NCI-H1417 treated with DMSO at 0.1 percent for 48 hours (cell line): Measurements from ENCODE around the gene GAS7.
"Not testable (repeated sequence)": the region's sequence is repeated elsewhere in the genome, so short reads cannot be mapped to it uniquely, and the experiment has no call there.

Source experiments
- DNase-seq: peaks from one replicate; lab custom pipeline; 2025; lab: John Stamatoyannopoulos, UW

The GAS7 gene

GRCh38 chr17:10022416-10022815 is 176.0 kb downstream of the GAS7 start:
- no peak for DNase-seq

DNA sequence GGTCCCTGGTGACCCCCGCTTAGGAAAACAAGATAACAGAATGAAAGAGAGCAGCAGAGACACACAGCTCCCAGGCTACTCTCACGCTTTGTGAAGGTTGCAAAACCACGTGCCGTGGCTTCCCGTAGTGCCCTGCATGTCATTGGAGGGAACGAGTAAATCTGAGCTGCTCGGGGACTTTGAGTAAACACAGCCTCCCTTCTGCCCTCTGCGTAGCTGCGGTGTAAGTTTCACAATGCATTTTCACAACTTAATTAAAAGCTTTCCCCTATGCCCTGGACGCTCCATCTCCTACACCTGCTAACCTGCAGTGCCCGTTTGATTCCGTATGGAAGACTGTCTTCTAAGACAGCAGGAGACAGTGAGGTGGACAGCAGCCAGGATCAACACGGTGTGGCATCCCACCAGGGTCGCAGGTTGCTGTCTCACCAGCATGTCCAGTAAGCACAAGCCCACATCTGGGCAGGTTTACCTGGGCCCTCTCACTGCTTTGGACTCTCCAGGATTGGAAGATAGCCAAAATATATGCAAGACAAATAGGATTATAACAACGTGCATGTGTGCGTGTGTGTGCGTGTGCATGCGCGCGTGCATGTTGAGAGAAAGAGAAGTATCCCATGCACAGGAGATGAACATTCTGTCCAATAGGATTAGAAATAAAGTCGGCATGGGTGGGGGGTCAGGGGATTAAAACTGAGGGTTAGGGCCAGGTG is 177.0 kb downstream of the GAS7 start:
- DNase-seq = no peak

DNA sequence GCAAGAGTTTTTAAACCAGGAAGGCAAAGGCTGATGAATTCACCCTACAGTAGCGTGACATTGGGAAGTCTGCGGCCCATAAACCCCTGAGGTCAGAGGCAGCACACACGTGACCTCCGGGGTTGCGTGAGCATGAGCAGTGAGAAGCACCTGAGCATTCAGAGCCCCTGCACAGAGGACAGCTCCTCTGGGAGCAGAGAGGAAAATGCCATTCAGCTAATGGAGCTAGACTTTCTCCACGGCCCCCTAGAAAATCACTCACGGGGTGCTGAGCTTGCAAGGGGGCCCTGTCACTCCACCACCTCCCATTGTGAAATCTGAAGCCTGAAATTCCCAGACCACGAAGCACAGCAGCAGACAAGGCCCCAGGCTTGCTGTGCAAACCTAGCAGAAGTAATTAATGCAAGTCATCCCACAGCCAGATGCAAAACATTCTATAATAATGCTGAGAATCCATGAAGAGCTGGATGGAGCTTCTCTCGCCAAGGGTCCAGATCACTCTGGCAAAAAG is 178.4 kb downstream of the GAS7 start:
- no peak for DNase-seq

DNA sequence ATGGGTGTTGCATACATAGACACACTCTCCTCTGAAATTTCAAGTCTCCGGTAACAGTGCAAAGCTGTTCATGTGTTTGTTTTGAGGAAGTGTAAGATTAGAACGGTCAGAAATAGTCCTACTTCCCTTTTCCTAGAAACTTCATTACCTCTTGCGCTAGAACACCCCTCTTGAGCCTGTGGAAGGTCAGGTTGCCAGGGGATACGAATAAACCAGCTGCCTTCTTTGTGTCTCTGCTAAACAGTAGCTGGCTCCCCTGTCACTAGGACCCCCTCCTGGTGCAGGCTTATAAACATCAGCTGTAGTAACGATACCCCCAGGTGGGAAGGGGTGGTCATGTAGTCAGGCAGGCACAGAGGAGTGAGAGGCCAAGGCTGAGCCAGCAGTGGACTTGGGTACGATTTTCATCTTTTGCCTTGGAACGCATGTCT is 179.9 kb downstream of the GAS7 start:
- DNase-seq = no peak

DNA sequence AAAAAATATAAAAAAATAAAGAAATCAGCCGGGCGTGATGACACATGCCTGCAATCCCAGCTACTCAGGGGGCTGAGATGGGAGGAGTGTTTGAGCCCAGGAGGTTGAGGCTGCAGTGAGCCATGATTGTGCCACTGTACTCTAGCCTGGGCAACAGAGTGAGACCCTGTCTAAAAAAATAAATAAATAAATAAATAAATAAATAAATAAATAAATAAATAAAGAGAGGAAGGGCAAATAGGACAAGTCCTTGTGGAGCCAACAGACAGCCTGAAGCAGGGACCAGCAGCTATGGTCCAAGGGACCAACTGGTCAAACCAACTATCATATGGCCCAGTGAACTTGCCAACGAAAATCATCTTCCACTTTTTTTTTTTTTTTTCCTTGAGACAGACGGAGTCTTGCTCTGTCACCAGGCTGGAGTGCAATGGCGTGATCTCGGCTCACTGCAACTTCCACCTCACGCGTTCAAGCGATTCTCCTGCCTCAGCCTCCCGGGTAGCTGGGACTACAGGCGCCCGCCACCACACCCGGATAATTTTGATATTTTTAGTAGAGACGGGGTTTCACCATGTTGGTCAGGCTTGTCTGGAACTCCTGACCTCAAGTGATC is 181.3 kb downstream of the GAS7 start:
- DNase-seq = not testable (repeated sequence)

DNA sequence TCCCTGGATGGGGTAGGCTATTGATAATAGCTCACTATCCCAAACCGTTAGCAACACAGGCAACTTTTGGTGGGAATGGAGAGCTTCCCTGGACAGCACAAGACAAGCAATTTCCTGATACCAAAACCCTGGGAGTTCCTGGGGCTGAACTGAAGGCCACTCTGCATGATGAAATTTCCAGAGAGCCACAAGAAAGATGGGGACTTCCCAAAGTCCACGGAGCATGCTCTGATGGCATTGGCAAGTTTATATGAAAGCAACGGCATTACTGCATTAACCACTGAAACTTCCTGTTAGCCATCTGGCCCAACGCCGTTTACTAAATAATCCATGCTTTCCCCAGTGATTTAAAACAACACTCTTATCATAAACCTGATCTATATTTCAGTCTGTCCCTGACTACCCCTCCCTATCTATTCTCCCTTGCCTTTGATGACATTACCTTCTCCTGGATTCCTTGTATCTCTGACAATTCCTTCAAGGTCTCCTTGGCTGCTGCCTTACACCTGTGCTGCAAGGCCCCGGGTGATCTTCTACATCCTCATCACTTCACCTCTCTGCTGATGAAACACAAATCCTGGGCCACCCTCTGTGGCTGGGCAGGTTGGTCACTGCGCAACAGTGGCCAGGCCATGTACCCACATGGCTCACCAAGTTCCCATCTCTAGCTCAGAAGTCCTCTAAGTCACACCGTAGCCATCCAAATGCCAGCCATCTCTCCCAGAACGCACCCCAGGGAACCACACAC is 184.9 kb downstream of the GAS7 start:
- no peak for DNase-seq

DNA sequence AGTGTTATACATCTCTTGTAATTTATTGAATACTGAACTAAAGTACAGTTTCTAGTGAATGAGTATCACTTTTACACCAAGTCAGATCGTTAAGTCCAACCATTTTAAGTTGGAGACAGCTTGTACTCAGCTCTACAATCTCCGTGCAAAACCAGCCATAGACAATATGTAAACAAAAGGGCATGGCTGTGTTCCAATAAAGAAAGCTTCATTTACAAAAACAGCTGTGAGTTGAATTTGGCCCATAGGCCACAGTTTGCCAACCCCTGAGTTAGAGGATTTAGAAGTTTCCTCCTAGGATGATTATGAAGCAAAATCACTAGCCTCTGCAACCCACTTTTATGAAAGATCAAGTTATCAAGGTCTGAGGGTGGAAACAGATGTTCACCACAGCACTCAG is 187.7 kb downstream of the GAS7 start:
- DNase-seq = no peak

- no peak for DNase-seq
Measured at GRCh38 chr17:10003705-10004104, 194.7 kb downstream of the GAS7 start.

GRCh38 chr17:10002567-10003360 is 195.6 kb downstream of the GAS7 start:
- DNase-seq = not testable (repeated sequence)

GRCh38 chr17:10001306-10001873 is 197.0 kb downstream of the GAS7 start:
- no peak for DNase-seq

GRCh38 chr17:9999919-10000695 is 198.3 kb downstream of the GAS7 start:
- DNase-seq = no peak

- DNase-seq = no peak
Measured at GRCh38 chr17:9998060-9998459, 200.3 kb downstream of the GAS7 start.

DNA sequence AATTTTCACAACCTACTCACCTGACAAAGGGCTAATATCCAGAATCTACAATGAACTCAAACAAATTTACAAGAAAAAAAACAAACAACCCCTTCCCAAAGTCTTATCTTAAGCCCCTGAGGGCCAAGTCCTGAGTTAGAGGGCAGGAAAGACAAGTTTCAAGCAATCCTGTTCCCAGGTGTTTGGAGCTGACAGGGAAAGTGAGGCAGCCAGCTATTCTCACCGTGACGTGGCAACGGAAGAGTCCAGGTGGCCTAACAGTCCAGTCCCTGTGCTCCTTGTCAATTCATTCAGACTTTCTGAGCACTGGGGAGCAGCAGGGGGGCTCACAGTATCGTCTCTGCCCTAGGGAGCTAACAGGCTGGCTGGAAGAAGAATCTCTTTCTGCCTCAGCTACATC is 203.6 kb downstream of the GAS7 start:
- DNase-seq = no peak

GRCh38 chr17:9991796-9992195 is 206.6 kb downstream of the GAS7 start:
- no peak for DNase-seq

DNA sequence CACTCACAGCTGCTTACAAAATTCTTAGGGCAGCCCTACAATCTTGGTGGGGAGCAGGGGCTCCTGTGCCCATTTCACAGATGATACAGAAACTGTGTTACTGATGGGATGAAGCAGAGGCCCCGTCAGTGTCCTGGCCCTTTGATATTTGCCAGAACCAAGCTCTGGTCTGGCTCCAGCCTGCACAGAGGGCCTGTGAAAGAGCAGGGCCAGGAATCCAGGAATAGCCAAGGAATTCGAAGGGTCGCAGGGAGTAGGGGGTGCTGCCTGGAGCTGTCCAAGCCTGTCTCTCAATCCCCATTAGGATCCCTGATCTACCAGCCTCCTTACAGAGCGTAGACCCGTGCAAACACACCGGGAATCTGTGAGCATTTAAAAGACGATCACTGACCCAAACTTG is 207.1 kb downstream of the GAS7 start:
- no peak for DNase-seq

- DNase-seq = no peak
Measured at GRCh38 chr17:9987779-9988585, 210.4 kb downstream of the GAS7 start.

DNA sequence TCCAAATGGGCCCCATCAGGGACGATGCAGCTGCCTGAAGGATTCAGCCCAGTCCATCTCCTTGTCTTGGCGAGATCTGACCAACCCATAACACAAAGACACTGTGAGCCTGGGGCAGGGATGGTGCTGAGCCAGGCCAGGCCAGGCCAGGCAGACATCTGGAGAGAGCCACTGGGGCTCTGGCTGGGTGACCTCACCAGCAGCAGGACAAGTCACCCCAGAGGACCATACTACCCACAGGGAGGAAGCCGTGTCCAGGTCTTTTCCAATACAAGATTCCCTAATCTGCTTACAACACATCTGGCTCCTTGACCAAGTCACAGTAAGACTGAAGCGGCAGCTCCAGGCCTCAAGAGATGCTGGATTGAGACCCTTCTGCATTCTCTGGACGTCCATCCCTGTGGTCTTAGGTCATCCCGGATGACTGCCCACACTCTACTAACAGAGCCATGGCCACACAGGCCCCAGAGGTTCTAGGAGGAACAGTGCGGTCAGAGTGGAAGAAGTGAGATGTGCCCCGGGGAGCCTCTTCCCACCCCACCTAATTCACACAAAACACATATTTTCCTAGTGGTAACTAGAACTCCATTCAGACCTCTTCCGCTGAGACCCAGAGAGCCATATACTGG is 211.5 kb downstream of the GAS7 start:
- DNase-seq = no peak

GRCh38 chr17:9985646-9986045 is 212.8 kb downstream of the GAS7 start:
- no peak for DNase-seq

DNA sequence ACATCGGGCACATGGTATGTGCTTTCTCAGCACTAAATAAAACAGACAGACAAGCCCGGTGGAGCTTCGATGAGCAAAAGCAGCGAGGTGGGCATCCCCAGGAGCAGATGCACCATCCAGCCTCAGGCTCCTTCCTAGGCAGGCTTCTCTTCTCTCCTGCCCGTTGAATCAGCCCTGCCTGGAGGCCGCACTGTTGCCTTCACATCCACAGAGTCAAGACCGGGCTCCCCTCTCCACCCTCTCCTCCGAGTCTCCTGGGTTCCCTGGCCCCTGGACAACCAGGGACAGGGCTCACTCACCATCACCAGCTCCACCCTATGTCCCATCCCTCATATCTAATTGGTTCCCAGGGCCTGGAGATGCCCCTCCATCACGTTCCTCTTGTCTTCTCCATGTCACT is 213.6 kb downstream of the GAS7 start:
- DNase-seq = no peak

GRCh38 chr17:9982159-9982558 is 216.2 kb downstream of the GAS7 start:
- no peak for DNase-seq
